H9 (cell line): Measurements from ENCODE around the gene ANKDD1A. TPM values are rescaled to one million over a fixed set of nuclear protein-coding genes. Genes with fewer than 3 reads are reported as not detected.

Experiments used
- DNase-seq: peaks from one replicate; pipeline ENCODE4 v3.0.0-alpha.2; 2017
- H2AFZ ChIP-seq: one replicate; pipeline ENCODE4 v1.6.1; 2013; ENCODE audit warnings: mild to moderate bottlenecking, low read length, control low read depth, moderate library complexity
- H2AK5ac ChIP-seq: 2 replicates; pipeline ENCODE4 v1.6.1; 2013; ENCODE audit warnings: low read length, control low read depth, mixed read lengths; ENCODE audit not compliant: insufficient read length
- H2BK120ac ChIP-seq: one replicate; pipeline ENCODE4 v1.6.1; 2013; ENCODE audit warnings: low read depth, mild to moderate bottlenecking, low read length, control low read depth, inconsistent platforms; ENCODE audit not compliant: poor library complexity, severe bottlenecking
- H2BK12ac ChIP-seq: 2 replicates; pipeline ENCODE4 v1.6.1; 2013; ENCODE audit warnings: low read length, control low read depth, mixed read lengths, low read depth; ENCODE audit not compliant: insufficient read length
- H2BK15ac ChIP-seq: 2 replicates; pipeline ENCODE4 v1.6.1; 2013; ENCODE audit warnings: low read depth, low read length, control low read depth
- H2BK20ac ChIP-seq: one replicate; pipeline ENCODE4 v1.6.1; 2013; ENCODE audit warnings: low read depth, mild to moderate bottlenecking, low read length, control low read depth, inconsistent platforms; ENCODE audit not compliant: poor library complexity, severe bottlenecking
- H2BK5ac ChIP-seq: 2 replicates; pipeline ENCODE4 v1.6.1; 2013; ENCODE audit warnings: low read length, control low read depth, mixed read lengths; ENCODE audit not compliant: insufficient read length
- H3K14ac ChIP-seq: 2 replicates; pipeline ENCODE4 v1.6.1; 2013; ENCODE audit warnings: low read length, control low read depth; ENCODE audit not compliant: insufficient read depth
- H3K18ac ChIP-seq: 2 replicates; pipeline ENCODE4 v1.6.1; 2013; ENCODE audit warnings: low read depth, mild to moderate bottlenecking, mixed read lengths, low read length, control low read depth; ENCODE audit not compliant: insufficient read length
- H3K23ac ChIP-seq: 2 replicates; pipeline ENCODE4 v1.6.1; 2013; ENCODE audit warnings: low read length, control low read depth, mixed read lengths, low read depth; ENCODE audit not compliant: insufficient read length
- H3K23me2 ChIP-seq: 2 replicates; pipeline ENCODE4 v1.6.1; 2013; ENCODE audit warnings: low read depth, mild to moderate bottlenecking, mixed read lengths, low read length, control low read depth; ENCODE audit not compliant: insufficient read length, poor library complexity, severe bottlenecking
- H3K27ac ChIP-seq: 2 replicates; pipeline ENCODE4 v1.5.1; 2013; ENCODE audit warnings: low read length, control low read depth, mixed read lengths, low read depth; ENCODE audit not compliant: insufficient read length
- H3K27me3 ChIP-seq: 2 replicates; pipeline ENCODE4 v1.6.1; 2013; ENCODE audit warnings: low read length, control low read depth, inconsistent platforms; ENCODE audit not compliant: insufficient read depth
- H3K4ac ChIP-seq: 2 replicates; pipeline ENCODE4 v1.6.1; 2013; ENCODE audit warnings: low read depth, mild to moderate bottlenecking, control low read depth, inconsistent platforms, low read length, moderate library complexity
- H3K4me1 ChIP-seq: 2 replicates; pipeline ENCODE4 v1.6.1; 2013; ENCODE audit warnings: low read length, control low read depth, inconsistent platforms; ENCODE audit not compliant: insufficient read depth
- H3K4me2 ChIP-seq: 2 replicates; pipeline ENCODE4 v1.6.1; 2013; ENCODE audit warnings: low read length, control low read depth, mixed read lengths; ENCODE audit not compliant: insufficient read length, insufficient read depth
- H3K56ac ChIP-seq: 2 replicates; pipeline ENCODE4 v1.6.1; 2013; ENCODE audit warnings: low read depth, mild to moderate bottlenecking, mixed read lengths, low read length, control low read depth; ENCODE audit not compliant: insufficient read length
- H3K79me1 ChIP-seq: 2 replicates; pipeline ENCODE4 v1.6.1; 2013; ENCODE audit warnings: low read depth, mild to moderate bottlenecking, moderate library complexity, low read length, control low read depth, inconsistent platforms; ENCODE audit not compliant: insufficient read depth, poor library complexity, severe bottlenecking
- H3K79me2 ChIP-seq: 2 replicates; pipeline ENCODE4 v1.6.1; 2013; ENCODE audit warnings: low read length, control low read depth, inconsistent platforms; ENCODE audit not compliant: insufficient read depth
- H3K9ac ChIP-seq: 2 replicates; pipeline ENCODE4 v1.6.1; 2013; ENCODE audit warnings: low read length, control low read depth, mixed read lengths; ENCODE audit not compliant: insufficient read length; ENCODE audit errors: extremely low read depth
- H3K9me3 ChIP-seq: one replicate; pipeline ENCODE4 v1.6.1; 2013; ENCODE audit warnings: low read depth, low read length, inconsistent platforms; ENCODE audit not compliant: control insufficient read depth
- H3T11ph ChIP-seq: one replicate; pipeline ENCODE4 v1.6.1; 2013; ENCODE audit warnings: mild to moderate bottlenecking, low read length, control low read depth, inconsistent platforms
- H4K20me1 ChIP-seq: one replicate; pipeline ENCODE4 v1.6.1; 2013; ENCODE audit not compliant: control insufficient read depth, insufficient read length, insufficient read depth
- H4K5ac ChIP-seq: 2 replicates; pipeline ENCODE4 v1.6.1; 2013; ENCODE audit warnings: low read depth, mild to moderate bottlenecking, mixed read lengths, low read length, control low read depth; ENCODE audit not compliant: insufficient read length
- H4K8ac ChIP-seq: replicated peaks from 2 replicates; pipeline ENCODE4 v1.6.1; 2013; ENCODE audit warnings: low read length, control low read depth, mixed read lengths, low read depth; ENCODE audit not compliant: insufficient read length
- H4K91ac ChIP-seq: 2 replicates; pipeline ENCODE4 v1.6.1; 2013; ENCODE audit warnings: low read depth, mild to moderate bottlenecking, moderate library complexity, mixed read lengths, low read length, control low read depth; ENCODE audit not compliant: insufficient read length
- H3K27ac Mint-ChIP-seq, 3 experiments: 2 replicates in 2 of 3; 3 replicates in 1 of 3; pipeline ENCODE4 v1.8.0; 2020 to 2021; ENCODE audit warnings: mixed read lengths in 3 of 3, mild to moderate bottlenecking in 1 of 3, moderate library complexity in 1 of 3
- H3K27me3 Mint-ChIP-seq: 2 replicates; pipeline ENCODE4 v1.8.0; 2021; ENCODE audit warnings: low read depth, mild to moderate bottlenecking, moderate library complexity, mixed read lengths
- H3K36me3 Mint-ChIP-seq, 3 experiments: 2 replicates in 2 of 3; 3 replicates in 1 of 3; pipeline ENCODE4 v1.8.0; 2020 to 2021; ENCODE audit warnings: low read depth in 3 of 3, mixed read lengths in 3 of 3; ENCODE audit not compliant: insufficient read depth in 1 of 3
- H3K4me1 Mint-ChIP-seq, 2 experiments: 2 replicates each; pipeline ENCODE4 v1.8.0; 2020; ENCODE audit warnings: mixed read lengths in 2 of 2
- H3K4me3 Mint-ChIP-seq, 2 experiments: 2 replicates in 1 of 2; 3 replicates in 1 of 2; pipeline ENCODE4 v1.8.0; 2020 to 2021; ENCODE audit warnings: mild to moderate bottlenecking in 2 of 2, mixed read lengths in 2 of 2, moderate library complexity in 1 of 2
- H3K9me3 Mint-ChIP-seq, 2 experiments: 2 replicates in 1 of 2; 3 replicates in 1 of 2; pipeline ENCODE4 v1.8.0; 2020; ENCODE audit warnings: mild to moderate bottlenecking in 2 of 2, mixed read lengths in 2 of 2, moderate library complexity in 1 of 2
- WGBS: extraction: QIAGEN DNeasy Blood & Tissue Kit; methylation state at CpG from one replicate; pipeline ENCODE4 v1.1.7; 2013; ENCODE audit warnings: missing lambda C conversion rate, low lambda C conversion rate, mixed read lengths; ENCODE audit not compliant: insufficient read length; ENCODE audit errors: extremely low coverage; 5-methylcytosine and 5-hydroxymethylcytosine counted together
- total RNA-seq: library from RNA; stranded (reverse); gene quantifications from 2 replicates; pipeline ENCODE4 v1.2.1, GENCODE V29; 2021
- TF ChIP-seq, protein P1 (sequence below): fragments of 200-600 bp; sonication (generic); conservative IDR thresholded peaks from 3 replicates; pipeline ENCODE4 v1.8.0; 2021; ENCODE audit warnings: antibody characterized with exemption, mild to moderate bottlenecking

Gene ANKDD1A
- total RNA-seq, 1 experiment from 2014 or later: 3.7 TPM

DNA sequence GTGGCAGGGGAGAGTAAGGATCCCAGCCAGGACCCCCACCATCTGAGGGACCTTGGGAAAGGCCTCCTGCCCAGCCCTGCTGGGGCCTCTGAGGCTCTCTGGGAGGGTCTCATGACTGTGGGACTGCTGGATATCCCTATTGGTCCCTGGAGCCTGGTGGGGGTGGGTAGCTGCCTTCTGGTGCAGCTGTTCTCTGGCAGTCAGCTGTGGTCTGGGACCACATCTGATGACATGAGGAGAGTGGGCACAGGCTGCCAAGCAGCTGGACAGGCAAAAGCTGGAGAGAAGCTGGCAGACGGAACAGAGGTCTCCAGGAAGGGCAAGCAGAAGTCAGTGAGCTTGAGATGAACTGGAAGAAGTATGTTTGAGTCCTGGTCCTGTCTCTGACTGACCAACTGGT, 47.6 kb upstream of the ANKDD1A start:
- TF ChIP-seq, protein P1, sequence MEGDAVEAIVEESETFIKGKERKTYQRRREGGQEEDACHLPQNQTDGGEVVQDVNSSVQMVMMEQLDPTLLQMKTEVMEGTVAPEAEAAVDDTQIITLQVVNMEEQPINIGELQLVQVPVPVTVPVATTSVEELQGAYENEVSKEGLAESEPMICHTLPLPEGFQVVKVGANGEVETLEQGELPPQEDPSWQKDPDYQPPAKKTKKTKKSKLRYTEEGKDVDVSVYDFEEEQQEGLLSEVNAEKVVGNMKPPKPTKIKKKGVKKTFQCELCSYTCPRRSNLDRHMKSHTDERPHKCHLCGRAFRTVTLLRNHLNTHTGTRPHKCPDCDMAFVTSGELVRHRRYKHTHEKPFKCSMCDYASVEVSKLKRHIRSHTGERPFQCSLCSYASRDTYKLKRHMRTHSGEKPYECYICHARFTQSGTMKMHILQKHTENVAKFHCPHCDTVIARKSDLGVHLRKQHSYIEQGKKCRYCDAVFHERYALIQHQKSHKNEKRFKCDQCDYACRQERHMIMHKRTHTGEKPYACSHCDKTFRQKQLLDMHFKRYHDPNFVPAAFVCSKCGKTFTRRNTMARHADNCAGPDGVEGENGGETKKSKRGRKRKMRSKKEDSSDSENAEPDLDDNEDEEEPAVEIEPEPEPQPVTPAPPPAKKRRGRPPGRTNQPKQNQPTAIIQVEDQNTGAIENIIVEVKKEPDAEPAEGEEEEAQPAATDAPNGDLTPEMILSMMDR: no peak
- H3K23me2 ChIP-seq: no peaks in the 10 kb centered on the region
- no peak overlapping the region for H2AFZ ChIP-seq
- DNase-seq: no peak
- no peaks in the 10 kb centered on the region for H3K27me3 ChIP-seq
- H2BK120ac ChIP-seq: no peak overlapping the region
- Mint-ChIP-seq H3K9me3 (no peaks in the 10 kb centered on the region), H3K27ac (peak overlapping the region in 2 of 3 experiments; percentile 80 to 90; a peak in 4 of 7 replicates), H3K4me1 (peaks cover 38 to 53% of the 10 kb centered on the region in 2 experiments), H3K27me3 (no peaks in the 10 kb centered on the region), H3K36me3 (peaks cover 15 to 42% (median 34%) of the 10 kb centered on the region in 3 experiments), H3K4me3 (no peak overlapping the region; a peak in 1 of 5 replicates)
- H3K4me1 ChIP-seq: peaks cover 9% of the 10 kb centered on the region; the same call in 1 of the 2 replicates
- no peak overlapping the region for H3K56ac ChIP-seq
- no peak overlapping the region for H3K14ac ChIP-seq
- no CpG with 5 or more reads among the region's 1 CpG for WGBS
- H3K18ac ChIP-seq: no peak overlapping the region
- no peak overlapping the region for H2BK12ac ChIP-seq
- no peak overlapping the region for H4K91ac ChIP-seq
- no peaks in the 10 kb centered on the region for H4K20me1 ChIP-seq
- no peak overlapping the region for H3K4ac ChIP-seq
- H3K79me1 ChIP-seq: no peaks in the 10 kb centered on the region
- no peak overlapping the region for H3K9ac ChIP-seq
- no peaks in the 10 kb centered on the region for H3K79me2 ChIP-seq
- H3K27ac ChIP-seq: no peak overlapping the region
- no peak overlapping the region for H2BK20ac ChIP-seq
- H3T11ph ChIP-seq: no peak overlapping the region
- H4K8ac ChIP-seq: no peak overlapping the region
- no peak overlapping the region for H2BK15ac ChIP-seq
- no peaks in the 10 kb centered on the region for H3K9me3 ChIP-seq
- H2AK5ac ChIP-seq: no peak overlapping the region
- H2BK5ac ChIP-seq: no peak overlapping the region
- no peak overlapping the region for H3K23ac ChIP-seq
- H4K5ac ChIP-seq: no peak overlapping the region
- H3K4me2 ChIP-seq: no peak overlapping the region
